ENCODE results near the gene PRKCZ. TPM values are rescaled to one million over a fixed set of nuclear protein-coding genes. Genes with fewer than 3 reads are reported as not detected.

Gene PRKCZ
- total RNA-seq, 1 donor from 2014 or later: 32.6 TPM

DNA sequence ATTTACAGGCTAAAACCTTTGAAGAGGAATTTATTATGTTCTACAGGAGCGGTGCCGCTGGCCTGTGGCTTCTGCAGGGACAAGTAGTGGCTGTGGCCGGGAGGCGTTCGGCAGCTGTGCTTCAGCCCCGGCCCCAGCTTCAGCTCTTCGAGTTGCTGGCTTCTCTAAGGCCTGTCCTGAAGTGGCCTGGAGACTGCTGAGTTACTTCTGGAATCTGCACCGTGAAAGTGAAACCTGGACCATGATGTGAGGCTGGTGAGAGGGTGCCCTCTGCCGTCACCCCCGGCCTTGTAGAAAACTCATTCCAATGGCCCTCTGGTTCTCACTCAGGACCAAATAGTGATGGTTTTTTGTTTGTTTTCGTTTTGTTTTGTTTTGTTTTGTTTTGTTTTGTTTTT is 48.1 kb downstream of the PRKCZ start:
- no peaks in the 10 kb centered on the region for H4K20me1 ChIP-seq (ENCODE audit: insufficient read depth, low read length)
- Mint-ChIP-seq H3K36me3 (ENCODE audit: low read depth, unreplicated experiment) (peaks cover 13% of the 10 kb centered on the region), H3K4me3 (ENCODE audit: unreplicated experiment) (no peak overlapping the region), H3K9me3 (ENCODE audit: unreplicated experiment) (peaks cover 6% of the 10 kb centered on the region), H3K27me3 (ENCODE audit: low read depth, unreplicated experiment) (no peaks in the 10 kb centered on the region), H3K4me1 (ENCODE audit: low read depth, unreplicated experiment) (no peaks in the 10 kb centered on the region), H3K27ac (ENCODE audit: unreplicated experiment) (no peak overlapping the region)
- H3K4me3 ChIP-seq (ENCODE audit: insufficient read depth, low read depth, low read length): no peak overlapping the region
- FAIRE-seq (no peak), DNase-seq (ENCODE audit: low read depth) (no peak)
- no peaks in the 10 kb centered on the region for H3K79me2 ChIP-seq (ENCODE audit: insufficient read depth, low read length)
- peaks cover 4% of the 10 kb centered on the region for H3K27me3 ChIP-seq (ENCODE audit: insufficient read depth, low read length)
- H3K36me3 ChIP-seq (ENCODE audit: insufficient read depth, low read length): no peaks in the 10 kb centered on the region
- H2AFZ ChIP-seq (ENCODE audit: low read depth, low read length): no peak overlapping the region
- peaks cover 11% of the 10 kb centered on the region for H3K9me3 ChIP-seq (ENCODE audit: insufficient read depth, low read depth, low read length)
- no peak overlapping the region for H3K9ac ChIP-seq (ENCODE audit: low read length)
- no peak overlapping the region for H3K4me2 ChIP-seq (ENCODE audit: low read length)
- TF ChIP-seq CTCF (IDR thresholded peaks at IDR 0.05; ENCODE audit: insufficient read depth, low read depth, low read length) (no peak), EZH2 (IDR thresholded peaks at IDR 0.05; ENCODE audit: insufficient read depth, low read length) (no peak)
- no peaks in the 10 kb centered on the region for H3K4me1 ChIP-seq (ENCODE audit: insufficient read depth, low read length)
- no peak overlapping the region for H3K27ac ChIP-seq (ENCODE audit: low read depth, low read length)

GRCh38 chr1:2098839-2099785 is 48.9 kb downstream of the PRKCZ start:
- H3K4me2 ChIP-seq (ENCODE audit: low read length): no peak overlapping the region
- peaks cover 11% of the 10 kb centered on the region for H3K9me3 ChIP-seq (ENCODE audit: insufficient read depth, low read depth, low read length)
- H3K79me2 ChIP-seq (ENCODE audit: insufficient read depth, low read length): no peaks in the 10 kb centered on the region
- no peak for TF ChIP-seq EZH2 (IDR thresholded peaks at IDR 0.05; ENCODE audit: insufficient read depth, low read length)
- TF ChIP-seq CTCF (IDR thresholded peaks at IDR 0.05; ENCODE audit: insufficient read depth, low read depth, low read length): no peak
- no peak overlapping the region for H3K9ac ChIP-seq (ENCODE audit: low read length)
- Mint-ChIP-seq H3K9me3 (ENCODE audit: unreplicated experiment) (peaks cover 6% of the 10 kb centered on the region), H3K27me3 (ENCODE audit: low read depth, unreplicated experiment) (no peaks in the 10 kb centered on the region), H3K27ac (ENCODE audit: unreplicated experiment) (no peak overlapping the region), H3K4me3 (ENCODE audit: unreplicated experiment) (no peak overlapping the region), H3K36me3 (ENCODE audit: low read depth, unreplicated experiment) (peaks cover 13% of the 10 kb centered on the region), H3K4me1 (ENCODE audit: low read depth, unreplicated experiment) (no peaks in the 10 kb centered on the region)
- peaks cover 4% of the 10 kb centered on the region for H3K27me3 ChIP-seq (ENCODE audit: insufficient read depth, low read length)
- H4K20me1 ChIP-seq (ENCODE audit: insufficient read depth, low read length): no peaks in the 10 kb centered on the region
- H3K27ac ChIP-seq (ENCODE audit: low read depth, low read length): no peak overlapping the region
- no peak overlapping the region for H2AFZ ChIP-seq (ENCODE audit: low read depth, low read length)
- no peaks in the 10 kb centered on the region for H3K4me1 ChIP-seq (ENCODE audit: insufficient read depth, low read length)
- no peaks in the 10 kb centered on the region for H3K36me3 ChIP-seq (ENCODE audit: insufficient read depth, low read length)
- H3K4me3 ChIP-seq (ENCODE audit: insufficient read depth, low read depth, low read length): no peak overlapping the region
- FAIRE-seq: no peak
- DNase-seq (ENCODE audit: low read depth): no peak

All from astrocyte (in vitro differentiated cells and primary cell).